GM23338 (cell line): ENCODE measurements around the gene FAM83C. TPM values are rescaled to one million over a fixed set of nuclear protein-coding genes. Genes with fewer than 3 reads are reported as not detected.

Source experiments
- ATAC-seq: fragments of 200-7000 bp; cut with Tn5 transposase; 3 replicates; pipeline ENCODE4 v1.9.1; 2020
- DNase-seq: peaks from one replicate; pipeline ENCODE4 v3.0.0-alpha.2; 2015; ENCODE audit warnings: low spot score
- H2AFZ ChIP-seq: fragments of 200-600 bp; sonication (generic); 2 replicates; pipeline ENCODE4 v1.8.0; 2016; ENCODE audit warnings: antibody characterized with exemption, mild to moderate bottlenecking, moderate library complexity
- H3F3A ChIP-seq: fragments of 200-600 bp; sonication (generic); replicated peaks from 2 replicates; pipeline ENCODE4 v1.8.0; 2017; ENCODE audit warnings: antibody characterized with exemption, mixed run types, low read depth
- H3K27ac ChIP-seq: fragments of 200-600 bp; sonication (generic); 2 replicates; pipeline ENCODE4 v1.6.1; 2016; ENCODE audit warnings: low read depth
- H3K27me3 ChIP-seq: fragments of 200-600 bp; sonication (generic); 2 replicates; pipeline ENCODE4 v1.8.0; 2016; ENCODE audit warnings: mild to moderate bottlenecking, mixed run types, moderate library complexity; ENCODE audit not compliant: insufficient read depth
- H3K36me3 ChIP-seq: fragments of 200-600 bp; sonication (generic); 2 replicates; pipeline ENCODE4 v1.8.0; 2016; ENCODE audit warnings: mild to moderate bottlenecking; ENCODE audit not compliant: insufficient read depth
- H3K4me1 ChIP-seq: fragments of 200-600 bp; sonication (generic); 2 replicates; pipeline ENCODE4 v1.8.0; 2016; ENCODE audit warnings: mild to moderate bottlenecking, moderate library complexity; ENCODE audit not compliant: insufficient read depth
- H3K4me2 ChIP-seq: fragments of 200-600 bp; sonication (generic); 2 replicates; pipeline ENCODE4 v1.7.1; 2017; ENCODE audit warnings: mixed run types
- H3K4me3 ChIP-seq: fragments of 200-600 bp; sonication (generic); 2 replicates; pipeline ENCODE4 v1.6.1; 2016; ENCODE audit warnings: mixed run types
- H3K79me2 ChIP-seq: fragments of 200-600 bp; sonication (generic); replicated peaks from 2 replicates; pipeline ENCODE4 v1.8.0; 2017; ENCODE audit warnings: mild to moderate bottlenecking; ENCODE audit not compliant: insufficient read depth
- H3K9me2 ChIP-seq: fragments of 200-600 bp; sonication (generic); 2 replicates; pipeline ENCODE4 v1.8.0; 2017; ENCODE audit not compliant: insufficient read depth
- H4K20me1 ChIP-seq: fragments of 200-600 bp; sonication (generic); replicated peaks from 2 replicates; pipeline ENCODE4 v1.8.0; 2017; ENCODE audit warnings: mild to moderate bottlenecking; ENCODE audit not compliant: insufficient read depth
- H3K27ac Mint-ChIP-seq: 2 replicates; pipeline ENCODE4 v1.8.0; 2020; ENCODE audit warnings: inconsistent platforms, mild to moderate bottlenecking, moderate library complexity, mixed read lengths
- H3K27me3 Mint-ChIP-seq: 3 replicates; pipeline ENCODE4 v1.8.0; 2022; ENCODE audit warnings: low read depth, mild to moderate bottlenecking, moderate library complexity, mixed read lengths, inconsistent platforms; ENCODE audit not compliant: insufficient read depth, poor library complexity
- H3K36me3 Mint-ChIP-seq: 3 replicates; pipeline ENCODE4 v1.8.0; 2021; ENCODE audit warnings: low read depth, mild to moderate bottlenecking, inconsistent platforms, moderate library complexity, mixed read lengths
- H3K4me1 Mint-ChIP-seq: 3 replicates; pipeline ENCODE4 v1.8.0; 2020; ENCODE audit warnings: mild to moderate bottlenecking, inconsistent platforms, mixed read lengths
- H3K4me3 Mint-ChIP-seq: 3 replicates; pipeline ENCODE4 v1.8.0; 2021; ENCODE audit warnings: moderate library complexity, mild to moderate bottlenecking, inconsistent platforms, mixed read lengths
- H3K9me3 Mint-ChIP-seq: 3 replicates; pipeline ENCODE4 v1.8.0; 2020; ENCODE audit warnings: moderate library complexity, mild to moderate bottlenecking, inconsistent platforms, mixed read lengths
- CREB1 ChIP-seq: fragments of 250-450 bp; sonication (Bioruptor Pico); IDR thresholded peaks from 2 replicates; pipeline ENCODE4 v1.5.0; 2020; ENCODE audit warnings: low read depth, mild to moderate bottlenecking, moderate library complexity
- ETS1 ChIP-seq: IDR thresholded peaks from 2 replicates; pipeline ENCODE4 v1.6.1; 2016; ENCODE audit warnings: antibody characterized with exemption
- EZH2 ChIP-seq: fragments of 200-600 bp; sonication (generic); IDR thresholded peaks from one replicate; pipeline ENCODE4 v1.8.0; 2017; ENCODE audit warnings: antibody characterized with exemption, mild to moderate bottlenecking, low read depth; ENCODE audit not compliant: unreplicated experiment
- EZH2phosphoT487 ChIP-seq: fragments of 200-600 bp; sonication (generic); IDR thresholded peaks from one replicate; pipeline ENCODE4 v1.8.1; 2018; ENCODE audit warnings: antibody characterized with exemption; ENCODE audit not compliant: unreplicated experiment
- JUNB ChIP-seq: IDR thresholded peaks from one replicate; pipeline ENCODE4 v1.6.1; 2016; ENCODE audit warnings: antibody characterized with exemption; ENCODE audit not compliant: unreplicated experiment
- NANOG ChIP-seq: IDR thresholded peaks from 2 replicates; pipeline ENCODE4 v1.6.1; 2016; ENCODE audit warnings: antibody characterized with exemption, borderline replicate concordance
- POLR2AphosphoS5 ChIP-seq: IDR thresholded peaks from 2 replicates; pipeline ENCODE4 v1.6.1; 2016; ENCODE audit warnings: antibody characterized with exemption, low read depth
- STAT1 ChIP-seq: IDR thresholded peaks from one replicate; pipeline ENCODE4 v1.6.1; 2016; ENCODE audit warnings: antibody characterized with exemption; ENCODE audit not compliant: unreplicated experiment
- ZNF114 ChIP-seq: fragments of 250-450 bp; sonication (Bioruptor Pico); IDR thresholded peaks from 2 replicates; pipeline ENCODE4 v1.5.0; 2020; ENCODE audit warnings: mild to moderate bottlenecking, moderate library complexity
- ZNF331 ChIP-seq: fragments of 250-450 bp; sonication (Bioruptor Pico); IDR thresholded peaks from 2 replicates; pipeline ENCODE4 v1.5.0; 2020; ENCODE audit warnings: low read depth, mild to moderate bottlenecking, moderate library complexity
- ZNF462 ChIP-seq: fragments of 250-450 bp; sonication (Bioruptor Pico); IDR thresholded peaks from 2 replicates; pipeline ENCODE4 v1.5.0; 2020; ENCODE audit warnings: mild to moderate bottlenecking, moderate library complexity
- long read RNA-seq: library from polyadenylated mRNA; unstranded; transcript quantifications from one replicate; pipeline ENCODE4 v2.0.0, GENCODE V29; 2020; ENCODE audit not compliant: unreplicated experiment
- polyA plus RNA-seq: library from polyadenylated mRNA; unstranded; fragments of >200 nt; fragmentation: Nextera tagmentation; extraction: Ambion mirVana; gene quantifications from 2 replicates; pipeline ENCODE4 v1.2.1, GENCODE V29; 2016
- total RNA-seq: library from RNA; depleted of rRNA; stranded (reverse); fragments of >200 nt; shearing (Covaris generic); gene quantifications from 2 replicates; pipeline ENCODE4 v1.2.3, GENCODE V29; 2014; rRNA removed
- TF ChIP-seq, protein P1 (sequence below): IDR thresholded peaks from one replicate; pipeline ENCODE4 v1.6.1; 2018; ENCODE audit warnings: antibody characterized with exemption; ENCODE audit not compliant: unreplicated experiment
- TF ChIP-seq, protein P2 (sequence below), 2 experiments: fragments of 200-600 bp in 1 of 2; sonication (generic) in 1 of 2; conservative IDR thresholded peaks; 2 replicates each; pipeline versions ENCODE4 v1.5.1 to v1.6.1; 2016 to 2017; ENCODE audit warnings: antibody characterized with exemption in 2 of 2, low read depth in 2 of 2, mild to moderate bottlenecking in 2 of 2, moderate library complexity in 1 of 2

The FAM83C gene
- total RNA-seq (0.10 TPM in 1 of 2 replicates, not detected in the other), polyA plus RNA-seq (not detected in 2 replicates)
- long read RNA-seq, result 0 reads

DNA sequence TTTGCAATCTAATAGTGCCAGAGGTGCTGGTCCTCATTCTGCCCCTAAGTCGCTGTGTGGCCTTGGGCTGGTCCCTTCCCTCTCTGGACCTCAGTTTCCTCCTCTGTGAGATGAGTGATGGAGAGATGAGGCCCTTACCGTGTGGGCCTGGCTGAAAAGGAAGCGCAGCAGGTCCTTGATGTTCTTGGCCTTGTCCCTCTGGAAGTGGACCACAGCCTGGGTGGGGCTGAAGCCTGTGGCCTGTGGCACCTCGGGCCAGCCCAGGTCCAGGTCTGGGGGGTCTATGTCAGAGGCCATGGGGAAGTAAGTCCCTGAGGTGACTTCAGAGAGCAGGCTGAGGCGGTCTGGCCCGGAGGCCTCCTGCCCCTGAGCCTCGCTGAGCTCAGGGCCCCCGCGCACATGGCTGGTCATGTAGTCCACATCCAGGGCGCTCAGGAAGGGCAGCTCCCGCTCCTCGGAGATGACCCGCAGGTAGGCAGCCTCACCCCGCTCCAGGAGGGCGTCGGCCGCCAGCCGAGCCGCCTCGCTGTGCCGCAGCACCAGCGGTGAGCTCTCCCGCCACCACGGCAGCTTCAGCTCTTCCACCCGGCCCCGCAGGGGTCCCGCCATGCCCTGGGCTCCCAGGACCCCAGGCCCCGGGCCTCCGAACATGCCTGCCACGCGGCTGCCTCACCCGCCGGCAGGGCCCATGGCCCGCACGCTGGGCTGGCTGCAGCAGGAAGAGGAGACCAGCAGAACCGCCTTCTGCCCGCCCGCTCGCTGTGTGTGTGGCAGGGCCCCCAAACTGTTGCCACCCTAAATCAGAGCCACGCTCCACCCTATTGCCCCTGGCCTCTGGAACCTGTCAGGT is at the start of gene FAM83C:
FAM83C (minus strand) TSS at position 772 of the 850 bp plus-strand sequence; CDS start at position 651, 121 bp downstream.
- DNase-seq, result no peak
- Histone ChIP-seq H3K27me3 (no peaks in the 10 kb centered on the region), H3K36me3 (no peaks in the 10 kb centered on the region), H2AFZ (peak within 1 kb of the TSS; percentile 76; the same call in 1 of the 2 replicates), H3K9me2 (no peaks in the 10 kb centered on the region), H3K79me2 (no peaks in the 10 kb centered on the region), H3K27ac (no peak within 1 kb of the TSS), H3K4me2 (no peak within 1 kb of the TSS), H3K4me1 (no peaks in the 10 kb centered on the region), H4K20me1 (no peaks in the 10 kb centered on the region), H3F3A (no peaks in the 10 kb centered on the region), H3K4me3 (no peak within 1 kb of the TSS)
- TF ChIP-seq STAT1, result no peak
- TF ChIP-seq ETS1, result no peak
- no peak for TF ChIP-seq JUNB
- TF ChIP-seq POLR2AphosphoS5, result no peak
- TF ChIP-seq ZNF462 (CRISPR knock-in tag), result no peak
- TF ChIP-seq CREB1, result no peak
- TF ChIP-seq ZNF114 (CRISPR knock-in tag), result no peak
- TF ChIP-seq, protein P1, sequence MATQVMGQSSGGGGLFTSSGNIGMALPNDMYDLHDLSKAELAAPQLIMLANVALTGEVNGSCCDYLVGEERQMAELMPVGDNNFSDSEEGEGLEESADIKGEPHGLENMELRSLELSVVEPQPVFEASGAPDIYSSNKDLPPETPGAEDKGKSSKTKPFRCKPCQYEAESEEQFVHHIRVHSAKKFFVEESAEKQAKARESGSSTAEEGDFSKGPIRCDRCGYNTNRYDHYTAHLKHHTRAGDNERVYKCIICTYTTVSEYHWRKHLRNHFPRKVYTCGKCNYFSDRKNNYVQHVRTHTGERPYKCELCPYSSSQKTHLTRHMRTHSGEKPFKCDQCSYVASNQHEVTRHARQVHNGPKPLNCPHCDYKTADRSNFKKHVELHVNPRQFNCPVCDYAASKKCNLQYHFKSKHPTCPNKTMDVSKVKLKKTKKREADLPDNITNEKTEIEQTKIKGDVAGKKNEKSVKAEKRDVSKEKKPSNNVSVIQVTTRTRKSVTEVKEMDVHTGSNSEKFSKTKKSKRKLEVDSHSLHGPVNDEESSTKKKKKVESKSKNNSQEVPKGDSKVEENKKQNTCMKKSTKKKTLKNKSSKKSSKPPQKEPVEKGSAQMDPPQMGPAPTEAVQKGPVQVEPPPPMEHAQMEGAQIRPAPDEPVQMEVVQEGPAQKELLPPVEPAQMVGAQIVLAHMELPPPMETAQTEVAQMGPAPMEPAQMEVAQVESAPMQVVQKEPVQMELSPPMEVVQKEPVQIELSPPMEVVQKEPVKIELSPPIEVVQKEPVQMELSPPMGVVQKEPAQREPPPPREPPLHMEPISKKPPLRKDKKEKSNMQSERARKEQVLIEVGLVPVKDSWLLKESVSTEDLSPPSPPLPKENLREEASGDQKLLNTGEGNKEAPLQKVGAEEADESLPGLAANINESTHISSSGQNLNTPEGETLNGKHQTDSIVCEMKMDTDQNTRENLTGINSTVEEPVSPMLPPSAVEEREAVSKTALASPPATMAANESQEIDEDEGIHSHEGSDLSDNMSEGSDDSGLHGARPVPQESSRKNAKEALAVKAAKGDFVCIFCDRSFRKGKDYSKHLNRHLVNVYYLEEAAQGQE, result no peak
- TF ChIP-seq EZH2phosphoT487, result no peak
- no peak for TF ChIP-seq EZH2
- TF ChIP-seq NANOG, result no peak
- no peak for TF ChIP-seq ZNF331 (CRISPR knock-in tag)
- TF ChIP-seq, protein P2, sequence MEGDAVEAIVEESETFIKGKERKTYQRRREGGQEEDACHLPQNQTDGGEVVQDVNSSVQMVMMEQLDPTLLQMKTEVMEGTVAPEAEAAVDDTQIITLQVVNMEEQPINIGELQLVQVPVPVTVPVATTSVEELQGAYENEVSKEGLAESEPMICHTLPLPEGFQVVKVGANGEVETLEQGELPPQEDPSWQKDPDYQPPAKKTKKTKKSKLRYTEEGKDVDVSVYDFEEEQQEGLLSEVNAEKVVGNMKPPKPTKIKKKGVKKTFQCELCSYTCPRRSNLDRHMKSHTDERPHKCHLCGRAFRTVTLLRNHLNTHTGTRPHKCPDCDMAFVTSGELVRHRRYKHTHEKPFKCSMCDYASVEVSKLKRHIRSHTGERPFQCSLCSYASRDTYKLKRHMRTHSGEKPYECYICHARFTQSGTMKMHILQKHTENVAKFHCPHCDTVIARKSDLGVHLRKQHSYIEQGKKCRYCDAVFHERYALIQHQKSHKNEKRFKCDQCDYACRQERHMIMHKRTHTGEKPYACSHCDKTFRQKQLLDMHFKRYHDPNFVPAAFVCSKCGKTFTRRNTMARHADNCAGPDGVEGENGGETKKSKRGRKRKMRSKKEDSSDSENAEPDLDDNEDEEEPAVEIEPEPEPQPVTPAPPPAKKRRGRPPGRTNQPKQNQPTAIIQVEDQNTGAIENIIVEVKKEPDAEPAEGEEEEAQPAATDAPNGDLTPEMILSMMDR (conservative IDR thresholded peaks at IDR 0.05; ENCODE audit: low read depth in 2 of 2), result no peak
- Mint-ChIP-seq H3K9me3 (no peaks in the 10 kb centered on the region), H3K4me3 (no peak within 1 kb of the TSS), H3K27me3 (peaks cover 16% of the 10 kb centered on the region), H3K27ac (peak within 1 kb of the TSS; percentile 48; the same call in 1 of the 2 replicates), H3K36me3 (no peaks in the 10 kb centered on the region), H3K4me1 (no peaks in the 10 kb centered on the region; the same call in 1 of the 3 replicates)
- peak; percentile 26 for ATAC-seq
